ENCODE results near the gene SYS1.

SYS1 gene

DNA sequence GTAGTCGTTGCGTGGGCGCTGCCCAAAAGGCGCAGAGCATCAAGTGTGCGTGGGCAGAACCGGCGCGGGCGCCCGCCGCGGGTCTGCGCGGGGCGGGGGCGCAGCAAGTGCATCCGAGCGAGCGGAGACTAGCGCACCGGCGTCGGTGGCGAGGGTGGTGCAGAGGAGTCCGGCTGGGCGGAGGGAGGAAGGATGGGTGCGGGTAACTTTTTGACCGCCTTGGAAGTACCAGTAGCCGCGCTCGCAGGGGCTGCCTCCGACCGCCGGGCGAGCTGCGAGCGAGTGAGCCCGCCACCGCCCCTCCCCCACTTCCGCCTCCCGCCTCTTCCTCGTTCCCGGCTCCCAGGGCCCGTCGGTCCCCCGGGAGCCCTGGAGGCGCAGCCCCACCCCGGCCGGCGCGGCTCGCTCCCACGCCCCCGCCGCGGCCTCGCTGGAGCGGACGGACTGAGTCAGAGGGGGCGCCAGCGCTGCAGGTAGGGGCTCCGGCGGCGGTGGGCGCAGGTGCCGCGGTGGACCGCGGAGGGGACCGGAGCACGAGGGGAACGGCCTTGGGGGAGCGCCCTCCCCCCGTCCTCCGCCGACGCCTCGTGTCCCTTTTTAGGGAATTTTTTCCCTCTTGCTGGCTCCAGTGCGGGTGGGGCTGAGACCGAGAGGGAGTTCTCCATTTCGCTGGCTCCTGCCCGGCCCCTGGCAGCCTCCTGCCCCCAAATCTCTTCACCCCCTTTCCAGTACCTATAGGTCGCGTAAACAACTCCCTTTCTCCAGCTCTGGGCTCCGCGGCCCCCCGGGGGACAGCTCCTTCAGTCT is 43.5 kb downstream of the SYS1 start:
- Histone ChIP-seq H3K4me1 (peaks cover 21 to 47% (median 40%) of the 10 kb centered on the region in 10 experiments), H3K9ac (peak overlapping the region; percentile 6 to 86 (median 60); a peak in 19 of 22 replicates), H3K4me2 (peak overlapping the region; percentile 88 to 99 (median 95)), H3K27ac (peak overlapping the region in 8 of 11 experiments; percentile 17 to 79 (median 43); a peak in 14 of 22 replicates), H4K20me1 (peaks cover 0 to 31% (median 0%) of the 10 kb centered on the region in 11 experiments; a peak in 5 of 22 replicates), H3K36me3 (peaks cover 0 to 20% (median 0%) of the 10 kb centered on the region in 11 experiments; a peak in 9 of 22 replicates), H3K4me3 (peak overlapping the region; percentile 60 to 80 (median 66)), H3K9me3 (replicated peaks in 1 of 11) (peaks cover 11 to 32% (median 20%) of the 10 kb centered on the region in 11 experiments), H3K27me3 (peaks cover 31 to 67% (median 55%) of the 10 kb centered on the region in 11 experiments)
- TF ChIP-seq Cebpa-rat (IDR thresholded peaks at IDR 0.05), result no peak

DNA sequence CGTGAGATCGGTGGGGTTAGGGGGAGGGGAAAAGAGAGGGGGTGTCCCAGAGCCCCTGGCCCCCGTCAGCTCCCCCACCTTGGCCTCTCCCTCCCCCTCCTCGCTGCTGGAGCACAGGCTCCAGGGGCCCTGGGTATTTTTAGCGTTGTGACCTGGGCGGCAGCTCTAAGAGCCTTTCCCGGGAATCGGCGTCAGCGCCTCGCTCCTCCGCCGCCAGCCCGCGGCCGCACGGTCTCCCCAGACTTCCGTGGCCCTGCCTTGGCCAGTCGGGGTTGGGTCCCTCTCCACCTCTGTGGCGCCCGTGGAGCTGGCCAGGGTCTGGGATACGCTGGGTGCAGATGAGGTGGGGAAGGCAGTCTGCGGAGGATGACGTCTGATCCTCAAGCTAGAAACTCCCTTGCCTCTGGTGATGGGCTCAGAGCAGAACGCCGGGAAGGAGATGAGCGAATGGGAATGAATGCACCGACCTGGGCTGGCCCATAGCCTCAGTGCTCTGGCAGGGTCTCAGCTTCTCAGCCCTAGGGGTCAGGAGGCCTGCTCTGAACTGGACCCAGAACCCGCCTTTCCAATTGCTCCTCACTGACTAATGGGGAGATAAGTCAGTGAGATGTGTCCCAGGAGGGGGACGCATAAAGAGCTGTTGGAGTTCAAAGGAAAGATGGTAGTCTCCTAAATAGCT is 44.2 kb downstream of the SYS1 start:
- Histone ChIP-seq H3K4me2 (peak overlapping the region; percentile 88 to 99 (median 95)), H4K20me1 (peaks cover 0 to 31% (median 0%) of the 10 kb centered on the region in 11 experiments; a peak in 5 of 22 replicates), H3K4me1 (peaks cover 21 to 47% (median 40%) of the 10 kb centered on the region in 10 experiments), H3K9ac (peak overlapping the region in 6 of 11 experiments; percentile 55 to 86 (median 64); a peak in 7 of 22 replicates), H3K9me3 (replicated peaks in 1 of 11) (peaks cover 3 to 24% (median 12%) of the 10 kb centered on the region in 11 experiments; a peak in 21 of 22 replicates), H3K27me3 (peaks cover 31 to 67% (median 55%) of the 10 kb centered on the region in 11 experiments), H3K4me3 (peak overlapping the region; percentile 60 to 80 (median 66); a peak in 17 of 20 replicates), H3K27ac (peak overlapping the region in 4 of 11 experiments; percentile 25 to 79 (median 51); a peak in 6 of 22 replicates), H3K36me3 (peaks cover 0 to 17% (median 0%) of the 10 kb centered on the region in 11 experiments; a peak in 4 of 22 replicates)
- TF ChIP-seq Cebpa-rat (IDR thresholded peaks at IDR 0.05), result no peak

GRCh38 chr20:45407783-45408645 is 45.1 kb downstream of the SYS1 start, which contains the start of gene DBNDD2:
Gene DBNDD2, plus strand, starts transcription at chr20:45408289. Its CDS starts 179 bp downstream, at chr20:45408468.
- Histone ChIP-seq H3K9me3 (replicated peaks in 1 of 11) (peaks cover 0 to 16% (median 4%) of the 10 kb centered on the region in 11 experiments; a peak in 11 of 22 replicates), H3K4me3 (peak within 1 kb of the TSS in 4 of 10 experiments; percentile 65 to 80 (median 74); a peak in 8 of 20 replicates), H3K27ac (peak within 1 kb of the TSS in 2 of 11 experiments; percentile 5 to 34; a peak in 2 of 22 replicates), H3K9ac (peak within 1 kb of the TSS in 2 of 11 experiments; percentile 82 to 86; a peak in 3 of 22 replicates), H3K4me2 (peak within 1 kb of the TSS; percentile 88 to 99 (median 95); a peak in 20 of 22 replicates), H3K36me3 (peaks cover 0 to 17% (median 0%) of the 10 kb centered on the region in 11 experiments; a peak in 4 of 22 replicates), H4K20me1 (peaks cover 0 to 31% (median 0%) of the 10 kb centered on the region in 11 experiments; a peak in 5 of 22 replicates), H3K4me1 (peaks cover 21 to 47% (median 40%) of the 10 kb centered on the region in 10 experiments), H3K27me3 (peaks cover 31 to 67% (median 54%) of the 10 kb centered on the region in 11 experiments)
- no peak for TF ChIP-seq Cebpa-rat (IDR thresholded peaks at IDR 0.05)

DNA sequence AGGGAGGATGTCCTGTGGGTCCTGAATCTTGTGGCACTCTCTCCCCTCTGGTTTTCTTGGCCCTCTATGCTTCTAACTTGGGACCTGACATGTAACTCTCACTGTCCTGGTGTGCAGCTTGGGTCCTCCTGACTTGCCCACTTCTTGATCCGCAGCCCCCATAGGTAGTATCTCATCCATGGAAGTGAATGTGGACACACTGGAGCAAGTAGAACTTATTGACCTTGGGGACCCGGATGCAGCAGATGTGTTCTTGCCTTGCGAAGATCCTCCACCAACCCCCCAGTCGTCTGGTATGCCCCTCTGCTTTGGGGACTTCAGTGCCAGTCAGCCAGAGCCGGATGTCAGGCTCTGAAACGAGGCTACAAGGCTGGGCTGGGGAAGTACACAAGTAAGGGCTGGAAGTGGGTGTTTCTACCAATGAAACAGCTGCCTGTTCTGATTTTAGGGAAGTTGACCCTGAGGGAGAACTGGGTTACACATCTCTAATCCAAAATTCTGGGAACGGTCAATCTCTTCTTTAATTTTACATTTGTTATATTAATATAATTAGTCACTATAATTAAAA is 45.8 kb downstream of the SYS1 start:
- TF ChIP-seq Cebpa-rat (IDR thresholded peaks at IDR 0.05), result no peak

DNA sequence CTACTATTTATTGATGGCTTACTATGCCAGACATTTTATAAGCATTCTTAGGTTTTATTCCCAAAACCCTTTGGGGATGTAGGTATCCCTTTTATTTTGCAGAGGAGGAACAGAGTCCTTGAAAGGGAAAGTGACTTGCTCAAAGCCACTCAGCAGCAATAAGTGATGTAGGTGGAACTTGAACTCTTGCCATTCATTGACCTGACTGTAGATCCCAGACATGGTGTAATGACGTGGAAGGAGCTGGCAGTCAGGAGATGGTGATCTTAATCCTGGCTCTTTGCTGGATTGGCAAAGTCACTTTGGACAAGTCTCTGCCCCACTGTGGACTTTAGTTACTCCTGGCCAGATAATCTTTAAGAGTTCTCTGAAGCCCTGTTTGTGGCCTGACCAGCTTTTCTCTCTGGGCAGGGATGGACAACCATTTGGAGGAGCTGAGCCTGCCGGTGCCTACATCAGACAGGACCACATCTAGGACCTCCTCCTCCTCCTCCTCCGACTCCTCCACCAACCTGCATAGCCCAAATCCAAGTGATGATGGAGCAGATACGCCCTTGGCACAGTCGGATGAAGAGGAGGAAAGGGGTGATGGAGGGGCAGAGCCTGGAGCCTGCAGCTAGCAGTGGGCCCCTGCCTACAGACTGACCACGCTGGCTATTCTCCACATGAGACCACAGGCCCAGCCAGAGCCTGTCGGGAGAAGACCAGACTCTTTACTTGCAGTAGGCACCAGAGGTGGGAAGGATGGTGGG is 46.7 kb downstream of the SYS1 start:
- Histone ChIP-seq H3K4me1 (peaks cover 21 to 47% (median 41%) of the 10 kb centered on the region in 10 experiments), H3K9ac (no peak overlapping the region), H3K4me2 (peak overlapping the region in 3 of 11 experiments; percentile 95 to 97 (median 95); a peak in 6 of 22 replicates), H4K20me1 (peaks cover 0 to 31% (median 0%) of the 10 kb centered on the region in 11 experiments; a peak in 5 of 22 replicates), H3K36me3 (peaks cover 0 to 17% (median 0%) of the 10 kb centered on the region in 11 experiments; a peak in 4 of 22 replicates), H3K27ac (no peak overlapping the region), H3K9me3 (replicated peaks in 1 of 11) (peaks cover 0 to 5% (median 0%) of the 10 kb centered on the region in 11 experiments; a peak in 2 of 22 replicates), H3K27me3 (peaks cover 25 to 50% (median 39%) of the 10 kb centered on the region in 11 experiments), H3K4me3 (no peak overlapping the region)
- TF ChIP-seq Cebpa-rat (IDR thresholded peaks at IDR 0.05), result no peak

More for the DNA sequence above, 45.8 kb downstream of the SYS1 start:
- Histone ChIP-seq H3K27ac (peak overlapping the region in 2 of 11 experiments; percentile 5 to 34; a peak in 2 of 22 replicates), H4K20me1 (peaks cover 0 to 31% (median 0%) of the 10 kb centered on the region in 11 experiments; a peak in 5 of 22 replicates), H3K4me3 (no peak overlapping the region), H3K4me2 (peak overlapping the region in 10 of 11 experiments; percentile 25 to 99 (median 77); a peak in 18 of 22 replicates), H3K36me3 (peaks cover 0 to 17% (median 0%) of the 10 kb centered on the region in 11 experiments; a peak in 4 of 22 replicates), H3K27me3 (peaks cover 31 to 60% (median 49%) of the 10 kb centered on the region in 11 experiments), H3K4me1 (peaks cover 21 to 47% (median 40%) of the 10 kb centered on the region in 10 experiments), H3K9me3 (replicated peaks in 1 of 11) (peaks cover 0 to 9% (median 0%) of the 10 kb centered on the region in 11 experiments; a peak in 2 of 22 replicates), H3K9ac (no peak overlapping the region)

DNA sequence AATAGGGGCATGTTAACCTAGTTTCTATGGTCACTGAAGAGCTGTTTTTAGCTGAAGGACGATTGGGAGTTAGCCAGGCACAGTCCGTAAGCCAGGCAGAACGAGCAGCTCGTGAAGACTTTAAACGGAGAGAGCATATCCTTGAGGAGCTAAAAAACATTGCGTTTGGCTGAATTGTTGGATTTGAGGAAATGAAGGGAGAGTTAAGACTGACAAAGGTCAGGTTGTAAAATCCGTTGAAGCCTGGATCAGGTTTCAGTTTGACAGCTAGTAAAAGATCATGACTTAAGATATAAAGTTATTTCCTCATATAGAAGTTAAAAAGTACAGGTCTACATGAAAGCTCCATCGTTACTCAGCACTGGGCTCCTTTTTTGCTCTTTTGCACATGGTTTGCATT is 47.9 kb downstream of the SYS1 start:
- TF ChIP-seq Cebpa-rat (IDR thresholded peaks at IDR 0.05), result no peak
- H4K20me1 ChIP-seq, result peaks cover 0 to 26% (median 0%) of the 10 kb centered on the region in 11 experiments; a peak in 5 of 22 replicates
- H3K36me3 ChIP-seq, result peaks cover 0 to 17% (median 0%) of the 10 kb centered on the region in 11 experiments; a peak in 4 of 22 replicates
- no peaks in the 10 kb centered on the region; a peak in 1 of 22 replicates for H3K9me3 ChIP-seq (replicated peaks in 1 of 11)
- peaks cover 15 to 38% (median 27%) of the 10 kb centered on the region in 11 experiments for H3K27me3 ChIP-seq
- H3K27ac ChIP-seq, result no peak overlapping the region
- H3K4me2 ChIP-seq, result no peak overlapping the region
- H3K4me3 ChIP-seq, result no peak overlapping the region
- no peak overlapping the region for H3K9ac ChIP-seq
- H3K4me1 ChIP-seq, result peaks cover 24 to 48% (median 42%) of the 10 kb centered on the region in 10 experiments
